ENCODE measurements around the gene NEDD4L.
"Not testable (repeated sequence)": the region's sequence is repeated elsewhere in the genome, so short reads cannot be mapped to it uniquely, and the experiment has no call there.

Gene NEDD4L

DNA sequence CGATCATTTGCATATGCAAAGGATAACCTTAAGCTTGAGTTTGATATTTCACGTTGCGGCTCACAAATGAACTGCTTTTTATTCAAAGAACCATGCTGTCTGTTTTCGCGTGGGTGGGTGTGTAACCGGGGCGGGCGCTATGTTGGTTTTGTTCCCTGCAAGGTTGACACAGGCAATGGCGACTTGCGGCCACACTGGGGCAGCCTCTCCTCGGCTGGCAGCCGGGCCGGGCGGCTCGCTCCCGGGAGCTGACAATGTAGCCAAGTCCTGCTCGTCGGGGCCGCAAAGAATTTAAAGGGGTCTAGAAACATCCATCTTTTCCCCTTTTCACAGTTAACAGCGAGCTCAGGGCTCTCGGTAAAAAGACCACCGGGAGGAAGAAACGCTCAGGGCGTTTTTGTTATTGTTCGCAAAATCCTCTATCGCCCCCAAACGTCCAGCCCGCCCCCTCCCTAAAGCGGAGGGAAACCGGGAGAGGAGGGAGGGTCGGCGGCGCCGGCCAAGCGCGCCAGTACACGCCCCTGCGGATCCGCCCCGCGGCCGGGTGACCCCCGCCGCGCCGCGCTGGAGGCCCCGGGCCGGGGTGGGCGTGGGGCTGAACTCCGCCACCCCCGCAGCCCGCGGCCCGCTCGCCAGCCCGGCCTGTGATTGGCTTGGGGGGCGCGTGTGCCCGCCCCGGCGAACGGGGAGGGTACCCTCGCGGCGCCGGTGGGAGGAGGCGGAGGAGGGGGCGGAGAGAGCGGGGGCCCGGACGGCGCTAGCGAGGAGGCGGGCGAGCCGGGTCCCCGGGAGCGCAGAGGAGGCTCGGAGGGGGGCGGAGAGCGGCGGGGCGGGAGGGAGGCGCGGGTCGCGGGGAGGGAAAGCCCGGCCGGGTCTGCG lies at the start of gene NEDD4L:
Gene NEDD4L, plus strand, starts transcription at position 736 of the 879 bp plus-strand sequence. CDS start 435 bp downstream, outside the sequence.
- H3K4me3 ChIP-seq, result peak within 1 kb of the TSS; percentile 69 to 91 (median 86)
- peak within 1 kb of the TSS; percentile 42 to 85 (median 66) for H3K27ac ChIP-seq

DNA sequence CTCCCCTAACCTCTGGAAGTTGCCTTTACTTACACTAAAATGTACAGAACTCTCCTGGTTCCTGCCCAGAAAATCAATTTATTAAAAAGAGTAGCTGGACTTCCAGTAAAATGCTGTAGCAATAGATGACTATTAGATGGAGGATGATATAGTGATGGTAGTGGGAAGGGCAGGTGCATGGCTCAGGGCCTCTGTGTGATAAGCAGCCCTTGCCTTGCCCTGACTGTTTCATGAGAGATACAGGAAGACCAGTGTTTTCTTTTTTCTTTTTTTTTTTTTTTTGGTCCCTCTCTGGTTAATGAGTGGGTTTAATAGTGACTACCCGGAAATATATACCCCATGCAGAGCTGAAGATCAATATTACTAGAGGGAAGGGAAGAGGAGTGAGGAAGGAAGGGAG lies 48.7 kb upstream of the NEDD4L start:
- Histone ChIP-seq H3K4me3 (no peak overlapping the region), H3K27ac (no peak overlapping the region)

GRCh38 chr18:57996894-57997293 lies 47.1 kb upstream of the NEDD4L start:
- H3K4me3 ChIP-seq, H3K27ac ChIP-seq: not testable (repeated sequence)

DNA sequence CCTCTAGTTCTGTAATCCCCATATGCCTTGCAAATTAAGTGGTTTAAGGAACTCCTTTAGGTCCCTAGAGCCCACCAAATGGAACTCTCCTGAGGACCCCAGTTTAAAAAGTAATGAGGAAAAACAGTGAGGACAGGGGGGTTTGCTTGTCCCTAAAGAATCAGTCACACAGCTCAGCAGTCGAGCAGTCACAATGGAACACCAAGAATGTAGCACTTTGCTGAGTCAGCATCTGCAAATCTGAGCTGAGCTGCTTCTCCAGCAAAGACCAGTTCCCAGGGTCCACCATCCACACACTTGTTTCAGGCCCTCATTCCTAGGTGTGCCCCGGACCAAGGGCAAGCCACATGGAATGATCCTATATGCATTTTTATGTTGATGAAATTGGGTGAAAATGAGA lies 46.2 kb upstream of the NEDD4L start:
- H3K27ac ChIP-seq, result no peak overlapping the region

GRCh38 chr18:57998461-57998860 lies 45.6 kb upstream of the NEDD4L start:
- no peak overlapping the region for H3K4me3 ChIP-seq

More for the DNA sequence above, 46.2 kb upstream of the NEDD4L start:
- no peak overlapping the region for H3K4me3 ChIP-seq

DNA sequence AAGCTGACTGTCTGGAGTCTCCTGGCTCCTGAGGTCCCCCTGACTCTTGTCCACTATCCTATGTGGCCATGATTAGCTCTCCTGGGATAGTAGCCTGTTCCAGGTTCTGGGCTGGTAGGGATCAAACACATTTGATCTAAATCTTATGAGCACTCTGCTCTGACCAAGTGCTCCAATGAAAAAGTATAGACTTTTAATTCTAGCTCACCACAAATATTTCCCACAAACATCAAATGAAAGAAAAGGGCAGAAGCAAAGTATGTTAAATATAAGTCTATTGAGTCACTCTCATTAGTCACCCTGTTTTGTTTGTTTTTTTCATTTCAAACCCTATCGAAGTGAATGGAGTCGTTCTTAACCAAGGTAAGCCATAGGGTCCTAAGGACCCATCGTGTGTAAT lies 39.7 kb upstream of the NEDD4L start:
- Histone ChIP-seq H3K27ac (peak overlapping the region in 1 of 21 experiments; percentile 33), H3K4me3 (no peak overlapping the region)

More at GRCh38 chr18:57998461-57998860, 45.6 kb upstream of the NEDD4L start:
- H3K27ac ChIP-seq, result no peak overlapping the region

GRCh38 chr18:58005011-58005410 lies 39.0 kb upstream of the NEDD4L start:
- no peak overlapping the region for H3K4me3 ChIP-seq
- peak overlapping the region in 1 of 21 experiments; percentile 33 for H3K27ac ChIP-seq

DNA sequence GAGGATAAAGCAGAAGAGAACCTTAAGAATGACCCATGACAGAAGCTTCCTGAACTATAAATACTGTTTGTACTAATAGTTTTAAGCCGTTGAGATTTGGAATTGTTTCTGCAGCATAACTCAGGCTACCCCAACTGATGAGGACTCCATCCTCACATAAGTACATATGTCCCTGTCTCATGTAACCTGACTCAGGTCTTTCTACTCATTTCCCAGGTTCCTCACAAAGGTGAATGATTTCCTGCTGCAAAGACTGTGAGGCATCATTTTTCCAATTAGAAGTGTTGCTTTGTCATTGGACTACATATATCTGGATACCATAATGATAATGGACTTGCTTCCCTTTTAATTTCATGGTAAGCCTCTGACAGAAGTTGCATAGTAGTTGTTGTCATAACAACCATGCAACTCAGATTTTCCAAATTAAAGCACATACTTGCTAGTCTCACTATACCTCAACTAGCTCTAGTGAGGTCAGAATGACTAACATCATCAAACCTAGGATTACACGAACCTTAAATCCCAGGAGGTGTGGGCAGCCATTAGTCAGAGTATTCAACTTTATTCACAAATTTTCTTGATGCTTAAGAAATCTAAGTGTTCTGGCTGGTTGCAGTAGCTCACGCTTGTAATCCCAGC lies 38.0 kb upstream of the NEDD4L start:
- no peak overlapping the region for H3K27ac ChIP-seq

GRCh38 chr18:58009166-58009565 lies 34.9 kb upstream of the NEDD4L start:
- Histone ChIP-seq H3K27ac (no peak overlapping the region), H3K4me3 (no peak overlapping the region)

More for the DNA sequence above, 38.0 kb upstream of the NEDD4L start:
- H3K4me3 ChIP-seq, result no peak overlapping the region

DNA sequence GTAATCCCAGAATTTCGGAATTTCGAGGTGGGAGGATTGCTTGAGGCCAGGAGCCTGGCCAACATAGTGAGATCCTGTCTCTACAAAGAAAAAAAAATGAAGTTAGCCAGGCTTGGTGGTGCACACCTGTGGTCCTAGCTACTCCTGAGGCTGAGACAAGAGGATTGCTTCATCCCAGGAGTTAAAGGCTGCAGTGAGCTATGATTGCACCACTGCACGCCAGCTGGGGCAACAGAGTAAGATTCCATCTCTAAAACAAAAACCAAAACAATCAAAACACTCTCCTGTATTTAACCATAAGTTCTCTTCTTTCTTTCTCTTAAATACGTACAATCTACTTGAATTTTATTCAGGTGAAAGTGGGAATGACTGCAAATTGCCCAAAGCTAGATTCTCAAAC lies 33.8 kb upstream of the NEDD4L start:
- H3K4me3 ChIP-seq, result no peak overlapping the region
- no peak overlapping the region for H3K27ac ChIP-seq

- Histone ChIP-seq H3K4me3 (no peak overlapping the region), H3K27ac (no peak overlapping the region)
These were observed 31.7 kb upstream of the NEDD4L start for GRCh38 chr18:58012356-58012755.

GRCh38 chr18:58013241-58014211 lies 30.5 kb upstream of the NEDD4L start:
- H3K27ac ChIP-seq, result no peak overlapping the region
- no peak overlapping the region for H3K4me3 ChIP-seq

GRCh38 chr18:58015065-58015780 lies 28.8 kb upstream of the NEDD4L start:
- H3K27ac ChIP-seq, result no peak overlapping the region
- no peak overlapping the region for H3K4me3 ChIP-seq

- H3K27ac ChIP-seq, result no peak overlapping the region
- H3K4me3 ChIP-seq, result no peak overlapping the region
These were observed 26.8 kb upstream of the NEDD4L start for GRCh38 chr18:58017267-58017666.

GRCh38 chr18:58020567-58021107 lies 23.4 kb upstream of the NEDD4L start:
- Histone ChIP-seq H3K27ac (no peak overlapping the region), H3K4me3 (no peak overlapping the region)

DNA sequence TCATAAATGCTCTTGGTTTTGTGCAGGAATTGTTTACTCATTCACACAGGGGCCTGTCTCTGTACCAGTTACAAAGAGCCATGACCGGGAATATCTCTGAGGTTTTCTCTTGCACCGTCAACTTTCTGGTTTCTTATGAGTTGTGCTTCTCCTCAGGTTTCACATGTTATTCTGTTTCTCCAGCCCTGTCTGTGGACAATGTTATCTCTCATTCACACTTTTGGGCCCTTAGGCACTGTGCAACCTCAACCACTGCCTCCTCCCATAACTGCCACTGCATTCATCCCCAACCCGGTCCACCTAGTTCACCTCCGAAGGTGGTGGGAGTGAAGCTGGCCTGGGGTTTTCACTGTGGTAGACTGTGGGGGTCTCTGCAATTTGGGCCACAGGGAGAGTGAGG lies 22.5 kb upstream of the NEDD4L start:
- no peak overlapping the region for H3K4me3 ChIP-seq
- H3K27ac ChIP-seq, result no peak overlapping the region

- Histone ChIP-seq H3K27ac (no peak overlapping the region), H3K4me3 (no peak overlapping the region)
These were observed 20.9 kb upstream of the NEDD4L start for GRCh38 chr18:58023108-58023507.

DNA sequence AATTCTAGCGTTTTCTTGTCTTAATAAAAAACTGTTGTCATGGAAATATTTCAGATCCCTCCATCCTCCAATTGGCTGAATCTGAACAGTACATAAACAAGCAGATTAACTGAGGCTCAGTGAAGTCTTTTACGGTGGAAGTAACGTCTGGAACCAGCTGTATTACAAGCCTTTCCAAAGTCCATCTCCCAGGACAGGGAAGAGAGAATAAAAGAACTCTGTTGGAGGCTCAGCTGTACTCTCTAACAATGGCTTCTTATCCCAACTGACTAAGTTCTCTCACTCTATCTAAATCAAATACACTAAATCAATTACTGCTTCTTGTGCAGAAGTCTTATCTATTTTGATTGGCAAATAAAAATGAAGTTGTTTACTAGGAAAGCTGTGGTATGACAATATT lies 19.9 kb upstream of the NEDD4L start:
- no peak overlapping the region for H3K4me3 ChIP-seq
- no peak overlapping the region for H3K27ac ChIP-seq

DNA sequence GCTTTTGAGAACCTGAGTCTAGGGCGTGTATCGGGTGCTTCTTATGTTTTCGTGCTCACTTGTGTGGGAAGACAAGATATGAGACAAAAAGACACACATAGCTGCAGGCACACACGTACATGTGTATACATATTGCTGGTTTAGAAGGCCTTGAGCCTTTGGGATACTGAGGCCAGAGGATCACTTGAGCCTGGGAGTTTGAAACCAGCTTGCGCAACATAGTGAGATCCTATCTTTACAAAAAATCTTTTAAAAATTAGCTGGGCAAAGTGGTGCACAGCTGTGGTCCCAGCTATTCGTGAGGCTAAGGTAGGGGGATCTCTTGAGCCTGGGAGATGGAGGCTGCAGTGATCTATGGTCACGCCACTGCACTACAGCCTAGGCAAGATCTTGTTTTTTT lies 18.8 kb upstream of the NEDD4L start:
- H3K27ac ChIP-seq, result no peak overlapping the region
- no peak overlapping the region for H3K4me3 ChIP-seq

All from skin epidermis (tissue), 12 donors.